ENCODE data around the gene KAT2A.

GRCh38 chr17:42146911-42147607, 25.9 kb upstream of the KAT2A start:
- TF ChIP-seq CTCF (IDR thresholded peaks at IDR 0.05 in 8 of 11, conservative IDR thresholded peaks at IDR 0.05 in 3 of 11): no peak
- TF ChIP-seq POLR2AphosphoS5 (IDR thresholded peaks at IDR 0.05): no peak
- TF ChIP-seq POLR2A (IDR thresholded peaks at IDR 0.05): no peak

All from spleen (tissue), 7 donors.